OCI-LY7 (cell line): ENCODE data around the gene HERC6. TPM values are rescaled to one million over a fixed set of nuclear protein-coding genes. Genes with fewer than 3 reads are reported as not detected.

Experiments
- BruUV-seq: library from RNA; stranded (reverse); fragments of 400-500 nt; replicated peaks from 2 replicates; lab custom pipeline; 2021; lab: Mats Ljungman, UMichigan
- CTCF ChIA-PET: fragments of 300-600 bp; sonication (Branson Sonifier 250); formaldehyde crosslinking; loops from one replicate; lab custom pipeline; 2022; ENCODE audit warnings: antibody characterized with exemption; ENCODE audit not compliant: unreplicated experiment; lab: Charles Lee
- POLR2A ChIA-PET: fragments of 300-600 bp; sonication (Branson Sonifier 250); formaldehyde crosslinking; loops from one replicate; lab custom pipeline; 2022; ENCODE audit warnings: antibody characterized with exemption; lab: Charles Lee
- DNase-seq: peaks from one replicate; pipeline ENCODE4 v3.0.0-alpha.2; 2015; ENCODE audit warnings: low spot score
- H2AFZ ChIP-seq: fragments of 200-600 bp; sonication (generic), shearing (Covaris generic); 2 replicates; pipeline ENCODE4 v1.6.1; 2014; ENCODE audit warnings: mild to moderate bottlenecking, antibody characterized with exemption, low read length, moderate library complexity
- H3K27ac ChIP-seq: fragments of 200-600 bp; sonication (generic); 2 replicates; pipeline ENCODE4 v1.5.1; 2014; ENCODE audit warnings: mixed run types, low read depth, mild to moderate bottlenecking, moderate library complexity, low read length, inconsistent platforms; ENCODE audit not compliant: poor library complexity, severe bottlenecking
- H3K36me3 ChIP-seq: fragments of 200-600 bp; sonication (generic); 2 replicates; pipeline ENCODE4 v1.6.1; 2014; ENCODE audit warnings: mild to moderate bottlenecking, antibody characterized with exemption, low read length, moderate library complexity, mixed read lengths; ENCODE audit not compliant: insufficient read depth
- H3K4me1 ChIP-seq: fragments of 200-600 bp; sonication (generic); 2 replicates; pipeline ENCODE4 v1.5.1; 2014; ENCODE audit warnings: mild to moderate bottlenecking, low read length; ENCODE audit not compliant: insufficient read depth, poor library complexity, severe bottlenecking
- H3K4me2 ChIP-seq: fragments of 200-600 bp; sonication (generic); 2 replicates; pipeline ENCODE4 v1.6.1; 2014; ENCODE audit warnings: mild to moderate bottlenecking, low read length
- H3K4me3 ChIP-seq: fragments of 200-600 bp; sonication (generic); 2 replicates; pipeline ENCODE4 v1.5.1; 2014; ENCODE audit warnings: mild to moderate bottlenecking, low read depth, low read length; ENCODE audit not compliant: poor library complexity, severe bottlenecking
- H3K79me2 ChIP-seq: fragments of 200-600 bp; sonication (generic); 2 replicates; pipeline ENCODE4 v1.6.1; 2016; ENCODE audit warnings: low read depth, mild to moderate bottlenecking, low read length, moderate library complexity, mixed read lengths; ENCODE audit not compliant: insufficient read depth
- H3K9me2 ChIP-seq: fragments of 200-600 bp; sonication (generic); 2 replicates; pipeline ENCODE4 v1.6.1; 2016; ENCODE audit warnings: mild to moderate bottlenecking, low read length, mixed read lengths; ENCODE audit not compliant: insufficient read depth
- H3K9me3 ChIP-seq: fragments of 200-600 bp; sonication (generic); 2 replicates; pipeline ENCODE4 v1.6.1; 2014; ENCODE audit warnings: mild to moderate bottlenecking, mixed run types, low read length, mixed read lengths
- H4K20me1 ChIP-seq: fragments of 200-600 bp; sonication (generic); 2 replicates; pipeline ENCODE4 v1.6.1; 2014; ENCODE audit warnings: mild to moderate bottlenecking, antibody characterized with exemption, low read length, moderate library complexity, mixed read lengths; ENCODE audit not compliant: insufficient read depth
- EZH2phosphoT487 ChIP-seq: fragments of 200-600 bp; sonication (generic); IDR thresholded peaks from 2 replicates; pipeline ENCODE4 v1.6.1; 2018; ENCODE audit warnings: low read depth, borderline replicate concordance, mild to moderate bottlenecking, mixed run types, antibody characterized with exemption, low read length, moderate library complexity, mixed read lengths
- intact Hi-C: fragments of 100-400 bp; cut with micrococcal nuclease; formaldehyde crosslinking; loops from one replicate; pipeline ENCODE4 v1.10.0; 2022; ENCODE audit not compliant: unreplicated experiment
- small RNA-seq: library from RNA; depleted of rRNA; stranded (forward); fragments of <200 nt; gene quantifications from one replicate; pipeline ENCODE3, GENCODE V24; 2014
- total RNA-seq, 2 experiments: library from RNA; depleted of rRNA in 1 of 2; stranded (reverse); fragments of >200 nt in 1 of 2; shearing (Covaris generic) in 1 of 2; gene quantifications; 2 replicates each; pipeline ENCODE4 v1.2.3, GENCODE V29; 2014 to 2022
- TF ChIP-seq, protein P1 (sequence below): fragments of 200-600 bp; sonication (generic); conservative IDR thresholded peaks from 2 replicates; pipeline ENCODE4 v1.5.1; 2014; ENCODE audit warnings: mild to moderate bottlenecking, antibody characterized with exemption, low read length, moderate library complexity, mixed read lengths

The HERC6 gene
- total RNA-seq, 2 experiments from 2014 or later, result 0.09 to 0.51 TPM

DNA sequence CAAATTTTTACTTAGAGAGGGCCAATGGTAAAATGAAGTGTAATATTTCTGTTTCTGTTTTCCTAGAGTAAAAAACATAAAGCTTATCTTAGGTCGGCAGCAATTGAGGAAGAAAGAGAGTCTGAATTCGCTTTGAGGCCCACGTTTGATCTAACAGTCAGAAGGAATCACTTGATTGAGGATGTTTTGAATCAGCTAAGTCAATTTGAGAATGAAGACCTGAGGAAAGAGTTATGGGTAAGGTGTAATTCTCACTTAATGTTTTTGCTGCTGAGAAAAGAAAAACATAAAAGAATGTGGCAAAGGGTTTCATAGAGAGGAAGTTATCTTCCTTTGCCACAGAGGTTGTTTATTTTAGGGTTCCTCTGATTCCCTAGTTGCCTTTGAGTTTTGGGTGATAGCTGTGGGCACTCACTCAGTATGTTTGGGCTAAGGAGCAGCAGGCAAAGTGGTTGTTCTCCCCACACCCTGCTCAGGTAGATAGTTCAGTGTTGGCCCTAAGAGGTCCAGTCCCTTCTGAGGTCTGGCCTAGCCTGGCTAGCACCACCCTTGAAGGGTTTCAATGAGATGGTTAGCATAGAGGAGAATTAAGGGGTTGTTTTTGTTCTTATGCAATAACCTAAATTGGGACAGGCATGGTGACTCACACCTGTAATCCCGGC is 110.6 kb downstream of the HERC6 start:
- H3K9me2 ChIP-seq, result no peaks in the 10 kb centered on the region
- BruUV-seq, result no TSS peak
- H3K9me3 ChIP-seq, result no peaks in the 10 kb centered on the region
- H3K4me3 ChIP-seq, result no peak overlapping the region
- intact Hi-C loops, result no loop called here
- no peaks in the 10 kb centered on the region for H3K79me2 ChIP-seq
- no peaks in the 10 kb centered on the region for H4K20me1 ChIP-seq
- DNase-seq, result no peak
- no peak overlapping the region for H2AFZ ChIP-seq
- no peaks in the 10 kb centered on the region for H3K4me1 ChIP-seq
- CTCF ChIA-PET, result no interaction called here
- no peak overlapping the region for H3K27ac ChIP-seq
- H3K36me3 ChIP-seq, result no peaks in the 10 kb centered on the region
- no peak overlapping the region for H3K4me2 ChIP-seq
- POLR2A ChIA-PET, result no interaction called here
- TF ChIP-seq, protein P1, sequence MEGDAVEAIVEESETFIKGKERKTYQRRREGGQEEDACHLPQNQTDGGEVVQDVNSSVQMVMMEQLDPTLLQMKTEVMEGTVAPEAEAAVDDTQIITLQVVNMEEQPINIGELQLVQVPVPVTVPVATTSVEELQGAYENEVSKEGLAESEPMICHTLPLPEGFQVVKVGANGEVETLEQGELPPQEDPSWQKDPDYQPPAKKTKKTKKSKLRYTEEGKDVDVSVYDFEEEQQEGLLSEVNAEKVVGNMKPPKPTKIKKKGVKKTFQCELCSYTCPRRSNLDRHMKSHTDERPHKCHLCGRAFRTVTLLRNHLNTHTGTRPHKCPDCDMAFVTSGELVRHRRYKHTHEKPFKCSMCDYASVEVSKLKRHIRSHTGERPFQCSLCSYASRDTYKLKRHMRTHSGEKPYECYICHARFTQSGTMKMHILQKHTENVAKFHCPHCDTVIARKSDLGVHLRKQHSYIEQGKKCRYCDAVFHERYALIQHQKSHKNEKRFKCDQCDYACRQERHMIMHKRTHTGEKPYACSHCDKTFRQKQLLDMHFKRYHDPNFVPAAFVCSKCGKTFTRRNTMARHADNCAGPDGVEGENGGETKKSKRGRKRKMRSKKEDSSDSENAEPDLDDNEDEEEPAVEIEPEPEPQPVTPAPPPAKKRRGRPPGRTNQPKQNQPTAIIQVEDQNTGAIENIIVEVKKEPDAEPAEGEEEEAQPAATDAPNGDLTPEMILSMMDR, result no peak
- no peak for TF ChIP-seq EZH2phosphoT487

Small RNA genes lying within 50 kb of the gene (small RNA-seq; reads per million reads assigned to genes)
- not detected for gene RF00019

Other genes with a start within 250 kb of the HERC6 start
- not detected in 2 replicates for gene ABCG2, start 220.2 kb upstream of the HERC6 start, total RNA-seq (2014; rRNA removed; shearing (Covaris generic))
- gene ABCG2, start 220.2 kb upstream of the HERC6 start, total RNA-seq (2022), result not detected in 2 replicates
- gene PPM1K, start 94.3 kb upstream of the HERC6 start, total RNA-seq (2014; rRNA removed; shearing (Covaris generic)), result 65.7 and 83.9 TPM in 2 replicates
- gene PPM1K, start 94.3 kb upstream of the HERC6 start, total RNA-seq (2022), result 80.0 and 87.7 TPM in 2 replicates
- gene HERC5, start 78.3 kb downstream of the HERC6 start, total RNA-seq (2014; rRNA removed; shearing (Covaris generic)), result 0.18 TPM in 1 of 2 replicates, not detected in the other
- not detected in 2 replicates for gene HERC5, start 78.3 kb downstream of the HERC6 start, total RNA-seq (2022)
- gene PYURF, start 144.9 kb downstream of the HERC6 start, total RNA-seq (2014; rRNA removed; shearing (Covaris generic)), result 22.9 and 25.0 TPM in 2 replicates
- 26.1 and 27.4 TPM in 2 replicates for gene PYURF, start 144.9 kb downstream of the HERC6 start, total RNA-seq (2022)
- 9.2 and 14.4 TPM in 2 replicates for gene HERC3, start 213.6 kb downstream of the HERC6 start, total RNA-seq (2014; rRNA removed; shearing (Covaris generic))
- 22.9 and 26.3 TPM in 2 replicates for gene HERC3, start 213.6 kb downstream of the HERC6 start, total RNA-seq (2022)